K562 treated with DMSO at 1 percent for 12 hours (cell line): ENCODE measurements around the gene DIP2C. TPM values are rescaled to one million over a fixed set of nuclear protein-coding genes. Genes with fewer than 3 reads are reported as not detected.

Source experiments
- total RNA-seq: library from RNA; unstranded; fragments of 300-600 nt; gene quantifications from 2 replicates; pipeline ENCODE4 v1.2.3, GENCODE V29; 2022; ENCODE audit not compliant: insufficient read depth

Gene DIP2C
- not detected in 2 replicates for total RNA-seq

GRCh38 chr10:689452-690371 is at the start of gene DIP2C:
Gene DIP2C, minus strand, starts transcription at chr10:689668. Its CDS starts 90 bp downstream, at chr10:689578.

Other genes starting within 250 kb of the DIP2C start
- gene LARP4B, start 242.0 kb upstream of the DIP2C start, total RNA-seq: 7.4 and 27.3 TPM in 2 replicates